ENCODE data around the gene RSRC2.
"Not testable (repeated sequence)": the region's sequence is repeated elsewhere in the genome, so short reads cannot be mapped to it uniquely, and the experiment has no call there.

The RSRC2 gene

GRCh38 chr12:122526683-122527477, at the start of gene RSRC2, which contains the start of gene KNTC1:
RSRC2 (minus strand) TSS chr12:122526936; CDS start chr12:122526853, 83 bp downstream.
KNTC1 (plus strand) TSS chr12:122527249; CDS start chr12:122530064, 2,815 bp downstream.
- DNase-seq (ENCODE audit: low read depth in 3 of 3), result peak; percentile 84 to 98 (median 95)

DNA sequence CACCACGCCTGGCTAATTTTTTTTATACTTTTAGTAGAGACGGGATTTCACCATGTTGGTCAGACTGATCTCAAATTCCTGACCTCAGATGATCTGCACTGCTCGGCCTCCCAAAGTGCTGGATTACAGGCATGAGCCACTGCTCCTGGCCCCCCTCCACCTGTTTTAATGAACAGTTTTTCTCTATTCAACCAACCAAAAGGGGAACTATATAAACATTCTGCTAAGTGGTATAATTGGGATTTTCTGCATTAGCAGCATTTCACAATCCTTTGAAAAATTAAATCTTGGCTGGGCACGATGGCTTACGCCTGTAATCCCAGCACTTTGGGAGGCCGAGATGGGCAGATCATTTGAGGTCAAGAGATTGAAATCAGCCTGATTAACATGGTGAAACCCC, 45.1 kb upstream of the RSRC2 start:
- DNase-seq (ENCODE audit: low read depth in 3 of 3), result no peak

DNA sequence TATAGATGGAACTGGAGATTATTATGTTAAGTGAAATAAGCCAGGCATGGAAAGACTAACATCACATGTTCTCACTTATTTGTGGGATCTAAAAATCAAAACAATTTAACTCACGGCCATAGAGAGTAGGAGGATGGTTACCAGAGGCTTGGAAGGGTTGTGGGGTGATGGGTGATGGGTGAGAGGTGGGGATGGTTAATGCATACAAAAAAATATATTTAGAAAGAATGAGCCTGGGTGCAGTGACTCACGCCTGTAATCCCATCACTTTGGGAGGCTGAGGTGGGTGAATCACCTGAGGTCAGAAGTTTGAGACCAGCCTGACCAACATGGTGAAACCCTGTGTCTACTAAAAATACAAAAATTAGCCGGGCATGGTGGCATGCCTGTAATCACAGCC, 43.3 kb upstream of the RSRC2 start:
- not testable (repeated sequence) for DNase-seq (ENCODE audit: low read depth in 3 of 3)

DNA sequence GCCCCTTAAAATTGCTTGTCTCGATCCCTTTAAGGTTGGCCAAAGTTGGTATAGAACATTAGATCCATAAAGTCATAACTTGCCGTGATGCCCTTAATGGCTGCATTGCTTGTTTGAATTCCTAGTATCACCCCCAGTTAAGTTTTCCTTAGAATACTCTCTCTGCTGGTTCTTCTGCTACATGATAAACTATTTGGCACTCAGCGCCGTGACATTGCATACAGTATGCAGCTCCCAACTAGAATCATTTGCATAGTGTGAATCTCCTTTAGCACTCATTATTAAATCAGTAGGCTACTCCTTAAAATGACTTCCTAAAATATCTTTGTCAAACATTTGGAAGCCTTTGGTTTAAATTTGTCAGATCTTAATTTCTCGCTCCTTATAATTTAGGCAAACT, 42.6 kb upstream of the RSRC2 start:
- no peak for DNase-seq (ENCODE audit: low read depth in 3 of 3)

GRCh38 chr12:122566816-122567215, 40.1 kb upstream of the RSRC2 start:
- not testable (repeated sequence) for DNase-seq (ENCODE audit: low read depth in 3 of 3)

- no peak for DNase-seq (ENCODE audit: low read depth in 3 of 3)
These were observed 36.6 kb upstream of the RSRC2 start for GRCh38 chr12:122563361-122563760.

GRCh38 chr12:122560138-122560537, 33.4 kb upstream of the RSRC2 start:
- DNase-seq (ENCODE audit: low read depth in 3 of 3), result no peak

DNA sequence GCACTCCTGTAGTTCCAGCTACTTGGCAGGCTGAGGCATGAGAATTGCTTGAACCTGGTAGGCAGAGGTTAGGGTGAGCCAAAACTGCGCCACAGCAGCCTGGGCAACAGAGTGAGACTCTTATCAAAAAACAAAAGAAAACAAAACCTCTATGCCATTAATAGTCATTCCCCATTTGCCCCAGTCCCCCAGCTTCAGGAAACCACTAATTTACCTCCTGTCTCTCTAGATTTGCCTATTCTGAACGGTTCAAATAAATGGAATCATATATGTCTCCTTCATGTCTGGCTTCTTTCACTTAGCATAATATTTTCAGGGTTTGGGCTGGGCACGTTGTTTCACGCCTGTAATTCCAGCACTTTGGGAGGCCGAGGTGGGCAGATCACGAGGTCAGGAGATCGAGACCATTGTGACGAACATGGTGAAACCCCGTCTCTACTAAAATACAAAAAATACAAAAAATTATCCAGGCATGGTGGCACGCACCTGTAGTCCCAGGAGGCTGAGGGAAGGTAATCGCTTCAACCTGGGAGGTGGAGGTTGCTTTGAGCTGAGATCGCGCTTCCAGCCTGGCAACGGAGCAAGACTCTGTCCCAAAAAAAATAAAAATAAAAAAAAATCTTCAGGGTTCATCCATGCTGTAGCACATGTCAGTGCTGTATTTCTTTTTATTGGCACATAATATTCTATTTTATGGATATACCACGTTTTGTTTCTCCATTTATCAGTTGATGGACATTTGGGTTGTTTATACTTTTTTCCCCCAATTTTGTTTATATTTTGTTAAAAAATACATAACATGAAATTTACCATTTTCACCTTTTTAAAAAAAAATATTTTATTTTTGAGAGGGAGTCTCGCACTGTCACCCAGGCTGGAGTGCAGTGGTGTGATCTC, 32.3 kb upstream of the RSRC2 start:
- DNase-seq (ENCODE audit: low read depth in 3 of 3), result no peak

DNA sequence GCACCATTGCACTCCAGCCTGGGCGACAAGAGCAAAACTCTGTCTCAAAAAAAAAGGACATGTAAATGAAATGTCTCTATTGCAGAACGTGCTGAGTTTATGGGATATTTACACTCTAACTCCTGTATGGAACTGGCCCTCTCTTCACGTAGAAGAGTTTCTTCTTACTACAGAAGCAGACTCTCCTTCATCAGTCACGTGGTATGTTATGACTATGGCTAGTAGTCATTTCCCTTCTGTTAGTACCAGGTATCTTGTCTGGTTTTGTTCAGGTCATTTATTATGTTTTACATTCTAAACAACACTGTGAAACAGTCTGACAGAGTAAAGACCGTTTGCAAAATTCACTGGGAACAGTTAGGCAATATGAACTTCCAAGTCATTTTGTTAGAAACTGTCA, 20.6 kb upstream of the RSRC2 start:
- DNase-seq (ENCODE audit: low read depth in 3 of 3), result no peak

- no peak for DNase-seq (ENCODE audit: low read depth in 3 of 3)
These were observed 19.1 kb upstream of the RSRC2 start for GRCh38 chr12:122545855-122546254.

- DNase-seq (ENCODE audit: low read depth in 3 of 3), result no peak
These were observed 17.8 kb upstream of the RSRC2 start for GRCh38 chr12:122544537-122544936.

GRCh38 chr12:122538496-122538895, 11.8 kb upstream of the RSRC2 start:
- no peak for DNase-seq (ENCODE audit: low read depth in 3 of 3)

DNA sequence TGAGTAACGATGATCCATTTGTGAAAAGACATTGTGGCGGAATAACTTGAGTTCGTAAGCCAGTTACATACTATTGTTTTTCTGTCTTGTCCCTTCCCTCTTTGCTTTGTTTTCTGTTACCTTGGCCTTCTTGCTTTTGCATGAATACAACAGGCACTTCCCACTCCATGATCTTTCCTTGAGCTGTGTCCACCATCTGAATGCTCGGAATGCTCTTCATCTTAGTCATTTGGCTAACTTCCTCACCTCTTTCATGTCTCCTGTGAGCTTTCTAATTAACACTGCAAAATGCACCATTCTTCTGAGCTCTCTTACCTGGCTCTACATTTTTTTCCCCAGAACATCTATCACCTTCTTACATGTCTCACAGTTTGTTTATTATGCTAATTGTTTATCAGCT, 10.3 kb upstream of the RSRC2 start:
- no peak for DNase-seq (ENCODE audit: low read depth in 3 of 3)

DNA sequence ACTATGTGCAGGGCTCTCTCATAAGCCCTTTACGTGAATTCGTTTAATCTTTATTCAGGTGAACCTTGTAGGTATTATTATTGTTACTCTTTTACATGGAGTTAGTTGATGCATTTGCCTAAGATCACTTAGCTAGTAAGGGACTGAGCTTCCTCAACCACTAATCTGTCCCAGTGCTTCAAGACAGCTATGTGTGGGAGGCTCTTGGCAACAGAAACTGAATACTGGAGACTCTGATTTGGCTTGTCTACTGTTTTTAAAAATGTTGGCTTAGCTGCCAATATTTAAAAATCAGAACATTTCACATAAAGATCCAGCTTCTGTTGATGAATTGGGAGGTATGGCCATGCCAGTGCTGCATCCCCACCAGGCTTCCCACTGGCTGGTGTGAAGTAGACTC, 7.1 kb upstream of the RSRC2 start:
- no peak for DNase-seq (ENCODE audit: low read depth in 3 of 3)

GRCh38 chr12:122528992-122529391, 2.3 kb upstream of the RSRC2 start:
- DNase-seq (ENCODE audit: low read depth in 3 of 3), result no peak

- DNase-seq (ENCODE audit: low read depth in 3 of 3), result no peak
These were observed 1.8 kb upstream of the RSRC2 start for GRCh38 chr12:122528582-122528981.

GRCh38 chr12:122527478-122527944, 775 bp upstream of the RSRC2 start:
- DNase-seq (ENCODE audit: low read depth in 3 of 3), result no peak

DNA sequence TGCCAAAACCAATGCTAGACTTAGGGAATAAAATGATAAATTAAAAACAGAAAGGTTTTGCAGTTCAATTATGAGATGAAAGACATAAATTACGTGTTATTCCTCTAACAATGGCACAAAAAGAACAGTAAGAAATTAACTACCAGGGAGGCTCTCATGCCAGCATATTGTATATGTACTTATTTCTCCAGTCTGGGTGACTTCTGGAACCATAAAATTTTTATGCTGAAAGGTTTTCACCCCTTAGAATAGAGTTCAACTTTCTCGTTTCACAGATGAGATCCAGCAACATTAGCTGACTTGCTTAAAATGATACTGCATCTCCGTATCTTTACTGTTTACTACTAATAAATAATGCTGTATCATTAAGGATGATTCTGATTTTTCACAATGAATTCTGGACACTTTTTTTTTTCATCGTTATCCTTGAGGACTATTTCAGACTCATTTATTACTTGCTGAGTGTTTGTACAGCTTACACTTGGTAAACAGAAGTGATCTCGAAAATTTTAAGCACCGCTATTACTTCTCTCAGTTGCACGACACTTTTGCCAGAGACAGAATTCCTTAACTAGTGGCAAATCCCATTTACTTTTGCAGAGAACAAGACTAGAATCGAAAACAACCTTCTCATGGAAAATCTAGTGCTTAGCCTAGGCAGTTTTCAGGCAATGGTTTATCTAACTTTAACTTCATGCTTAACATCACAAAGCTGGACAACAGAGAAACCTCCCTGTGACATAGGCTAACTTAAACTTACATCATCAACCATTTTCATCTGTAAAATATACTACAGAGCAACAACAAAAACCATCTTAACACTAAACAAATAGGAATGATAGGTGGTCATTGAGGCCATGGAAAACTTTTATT, 2.7 kb downstream of the RSRC2 start:
- DNase-seq (ENCODE audit: low read depth in 3 of 3), result no peak

- no peak for DNase-seq (ENCODE audit: low read depth in 3 of 3)
These were observed 3.5 kb downstream of the RSRC2 start for GRCh38 chr12:122523280-122523679.

DNA sequence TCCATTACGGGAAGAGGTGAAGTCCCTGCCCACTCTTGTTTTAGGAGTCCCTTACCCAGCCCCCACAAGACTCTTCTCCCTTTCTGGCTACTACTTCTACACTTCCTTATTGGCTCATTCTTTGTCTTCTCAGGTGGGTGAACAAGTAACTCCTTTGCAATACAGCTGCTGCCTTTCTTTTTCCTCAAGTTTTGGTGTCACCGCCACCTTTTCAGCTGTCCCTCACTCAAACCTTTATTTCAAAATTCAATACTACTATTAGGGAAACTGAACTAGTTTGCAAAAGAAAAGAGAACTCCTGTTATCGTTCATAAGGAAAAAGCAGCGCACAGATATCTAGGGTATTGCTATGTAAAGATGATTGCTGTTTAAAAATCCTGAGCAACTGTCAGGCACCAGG, 6.1 kb downstream of the RSRC2 start:
- DNase-seq (ENCODE audit: low read depth in 3 of 3), result no peak

DNA sequence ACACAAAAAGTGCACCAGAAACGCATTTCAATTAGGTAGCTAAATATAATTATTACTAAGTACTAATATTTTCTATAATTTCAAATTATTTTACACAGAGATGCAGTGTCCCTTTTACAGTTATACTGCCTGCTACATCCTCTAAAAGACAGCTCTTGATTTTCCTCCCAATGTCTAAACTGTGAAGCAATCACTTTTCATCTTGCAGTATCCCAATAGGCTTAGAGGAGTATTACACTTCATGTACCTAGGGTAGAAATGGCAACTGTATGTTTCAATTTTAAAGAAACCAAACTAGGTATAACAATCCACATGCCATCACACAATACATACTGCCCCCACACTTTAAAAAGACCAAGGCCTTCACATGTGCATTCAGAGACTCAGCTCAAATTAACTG, 7.3 kb downstream of the RSRC2 start:
- no peak for DNase-seq (ENCODE audit: low read depth in 3 of 3)

DNA sequence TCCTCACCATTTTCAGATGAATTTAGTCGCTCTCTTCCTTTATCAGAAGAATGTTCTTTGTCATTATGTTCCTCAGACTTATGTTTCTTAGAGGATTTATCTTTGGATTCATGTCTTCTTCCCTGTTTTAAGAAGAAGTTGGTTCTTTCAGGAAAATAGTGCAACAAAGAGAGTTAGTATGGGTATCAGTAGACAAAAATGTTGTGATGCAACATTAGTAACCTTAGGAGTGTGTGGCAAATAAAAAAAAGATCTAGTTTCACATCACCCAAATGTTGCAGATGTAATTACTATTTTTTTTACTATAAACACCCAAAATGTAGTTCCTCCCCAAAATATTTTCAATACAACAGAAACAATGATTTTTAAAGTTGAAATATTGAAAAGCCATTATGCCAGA, 7.8 kb downstream of the RSRC2 start:
- no peak for DNase-seq (ENCODE audit: low read depth in 3 of 3)
